GM23338 (cell line): ENCODE results near the gene GUCA2A. TPM values are rescaled to one million over a fixed set of nuclear protein-coding genes. Genes with fewer than 3 reads are reported as not detected.

Experiments used
- ATAC-seq: fragments of 200-7000 bp; cut with Tn5 transposase; 3 replicates; pipeline ENCODE4 v1.9.1; 2020
- DNase-seq: peaks from one replicate; pipeline ENCODE4 v3.0.0-alpha.2; 2015; ENCODE audit warnings: low spot score
- H2AFZ ChIP-seq: fragments of 200-600 bp; sonication (generic); 2 replicates; pipeline ENCODE4 v1.8.0; 2016; ENCODE audit warnings: antibody characterized with exemption, mild to moderate bottlenecking, moderate library complexity
- H3F3A ChIP-seq: fragments of 200-600 bp; sonication (generic); replicated peaks from 2 replicates; pipeline ENCODE4 v1.8.0; 2017; ENCODE audit warnings: antibody characterized with exemption, mixed run types, low read depth
- H3K27ac ChIP-seq: fragments of 200-600 bp; sonication (generic); 2 replicates; pipeline ENCODE4 v1.6.1; 2016; ENCODE audit warnings: low read depth
- H3K27me3 ChIP-seq: fragments of 200-600 bp; sonication (generic); 2 replicates; pipeline ENCODE4 v1.8.0; 2016; ENCODE audit warnings: mild to moderate bottlenecking, mixed run types, moderate library complexity; ENCODE audit not compliant: insufficient read depth
- H3K36me3 ChIP-seq: fragments of 200-600 bp; sonication (generic); 2 replicates; pipeline ENCODE4 v1.8.0; 2016; ENCODE audit warnings: mild to moderate bottlenecking; ENCODE audit not compliant: insufficient read depth
- H3K4me1 ChIP-seq: fragments of 200-600 bp; sonication (generic); 2 replicates; pipeline ENCODE4 v1.8.0; 2016; ENCODE audit warnings: mild to moderate bottlenecking, moderate library complexity; ENCODE audit not compliant: insufficient read depth
- H3K4me2 ChIP-seq: fragments of 200-600 bp; sonication (generic); 2 replicates; pipeline ENCODE4 v1.7.1; 2017; ENCODE audit warnings: mixed run types
- H3K4me3 ChIP-seq: fragments of 200-600 bp; sonication (generic); 2 replicates; pipeline ENCODE4 v1.6.1; 2016; ENCODE audit warnings: mixed run types
- H3K79me2 ChIP-seq: fragments of 200-600 bp; sonication (generic); replicated peaks from 2 replicates; pipeline ENCODE4 v1.8.0; 2017; ENCODE audit warnings: mild to moderate bottlenecking; ENCODE audit not compliant: insufficient read depth
- H3K9me2 ChIP-seq: fragments of 200-600 bp; sonication (generic); 2 replicates; pipeline ENCODE4 v1.8.0; 2017; ENCODE audit not compliant: insufficient read depth
- H4K20me1 ChIP-seq: fragments of 200-600 bp; sonication (generic); replicated peaks from 2 replicates; pipeline ENCODE4 v1.8.0; 2017; ENCODE audit warnings: mild to moderate bottlenecking; ENCODE audit not compliant: insufficient read depth
- H3K27ac Mint-ChIP-seq: 2 replicates; pipeline ENCODE4 v1.8.0; 2020; ENCODE audit warnings: inconsistent platforms, mild to moderate bottlenecking, moderate library complexity, mixed read lengths
- H3K27me3 Mint-ChIP-seq: 3 replicates; pipeline ENCODE4 v1.8.0; 2022; ENCODE audit warnings: low read depth, mild to moderate bottlenecking, moderate library complexity, mixed read lengths, inconsistent platforms; ENCODE audit not compliant: insufficient read depth, poor library complexity
- H3K36me3 Mint-ChIP-seq: 3 replicates; pipeline ENCODE4 v1.8.0; 2021; ENCODE audit warnings: low read depth, mild to moderate bottlenecking, inconsistent platforms, moderate library complexity, mixed read lengths
- H3K4me1 Mint-ChIP-seq: 3 replicates; pipeline ENCODE4 v1.8.0; 2020; ENCODE audit warnings: mild to moderate bottlenecking, inconsistent platforms, mixed read lengths
- H3K4me3 Mint-ChIP-seq: 3 replicates; pipeline ENCODE4 v1.8.0; 2021; ENCODE audit warnings: moderate library complexity, mild to moderate bottlenecking, inconsistent platforms, mixed read lengths
- H3K9me3 Mint-ChIP-seq: 3 replicates; pipeline ENCODE4 v1.8.0; 2020; ENCODE audit warnings: moderate library complexity, mild to moderate bottlenecking, inconsistent platforms, mixed read lengths
- EZH2 ChIP-seq: fragments of 200-600 bp; sonication (generic); IDR thresholded peaks from one replicate; pipeline ENCODE4 v1.8.0; 2017; ENCODE audit warnings: antibody characterized with exemption, mild to moderate bottlenecking, low read depth; ENCODE audit not compliant: unreplicated experiment
- JUNB ChIP-seq: IDR thresholded peaks from one replicate; pipeline ENCODE4 v1.6.1; 2016; ENCODE audit warnings: antibody characterized with exemption; ENCODE audit not compliant: unreplicated experiment
- NANOG ChIP-seq: IDR thresholded peaks from 2 replicates; pipeline ENCODE4 v1.6.1; 2016; ENCODE audit warnings: antibody characterized with exemption, borderline replicate concordance
- ZNF331 ChIP-seq: fragments of 250-450 bp; sonication (Bioruptor Pico); IDR thresholded peaks from 2 replicates; pipeline ENCODE4 v1.5.0; 2020; ENCODE audit warnings: low read depth, mild to moderate bottlenecking, moderate library complexity
- polyA plus RNA-seq: library from polyadenylated mRNA; unstranded; fragments of >200 nt; fragmentation: Nextera tagmentation; extraction: Ambion mirVana; gene quantifications from 2 replicates; pipeline ENCODE4 v1.2.1, GENCODE V29; 2016
- total RNA-seq: library from RNA; depleted of rRNA; stranded (reverse); fragments of >200 nt; shearing (Covaris generic); gene quantifications from 2 replicates; pipeline ENCODE4 v1.2.3, GENCODE V29; 2014
- TF ChIP-seq, protein P1 (sequence below): IDR thresholded peaks from 2 replicates; pipeline ENCODE4 v1.6.1; 2016; ENCODE audit warnings: antibody characterized with exemption
- TF ChIP-seq, protein P2 (sequence below): fragments of 250-450 bp; sonication (Bioruptor Pico); IDR thresholded peaks from 2 replicates; pipeline ENCODE4 v1.5.0; 2020; ENCODE audit warnings: mild to moderate bottlenecking, moderate library complexity

GUCA2A gene
- total and polyA plus RNA-seq, 2 experiments from 2014 or later, result not detected

DNA sequence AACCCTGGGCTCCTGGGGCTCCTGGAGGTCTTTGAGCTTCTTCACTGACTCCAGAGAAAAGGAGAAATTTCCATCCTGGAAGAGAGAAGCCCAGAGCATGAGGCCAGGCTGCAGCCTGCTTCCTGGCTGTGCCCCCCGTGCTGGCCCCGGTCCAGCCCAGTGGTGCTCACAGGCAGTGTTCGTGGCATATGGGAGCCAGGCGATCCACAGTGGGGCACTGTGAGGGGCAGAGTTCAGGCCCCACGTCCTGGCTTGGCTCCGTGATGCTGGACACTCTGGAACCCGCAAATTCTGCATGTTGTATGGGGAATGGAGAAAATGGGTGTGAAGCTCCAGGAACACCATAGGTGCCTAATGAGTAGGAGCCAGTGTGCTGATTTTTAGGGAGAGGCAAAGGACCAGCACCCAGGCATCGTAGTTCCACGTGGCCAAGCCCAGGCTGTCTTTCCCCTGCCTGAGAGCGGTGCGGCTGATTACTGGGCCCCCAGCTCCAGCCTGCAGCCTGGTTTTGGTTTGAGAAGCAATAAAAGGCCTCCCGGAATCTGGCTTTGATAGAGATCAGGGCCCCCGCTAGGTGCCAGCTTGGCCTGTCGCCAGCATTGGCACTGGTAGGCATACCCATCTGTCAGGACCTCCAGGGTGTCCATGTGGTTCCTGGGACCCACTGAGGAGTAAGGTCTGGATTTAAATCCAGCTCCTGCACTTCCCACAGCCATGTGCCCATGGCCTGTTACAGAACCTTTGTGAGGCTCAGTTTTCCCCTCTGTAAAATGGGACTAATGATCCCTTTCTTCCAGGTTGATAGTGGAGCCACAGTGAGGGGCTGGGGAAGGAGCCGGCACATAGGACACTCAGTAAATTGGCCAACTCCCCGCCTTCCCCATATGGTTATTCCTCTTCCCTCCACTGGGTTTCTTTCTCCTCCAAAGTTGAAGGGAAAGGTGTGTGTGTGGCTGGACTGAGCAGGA, 725 bp downstream of the GUCA2A start:
- Histone ChIP-seq H3K4me3 (no peak overlapping the region), H3F3A (no peaks in the 10 kb centered on the region), H3K36me3 (no peaks in the 10 kb centered on the region), H3K9me2 (no peaks in the 10 kb centered on the region), H3K4me2 (no peak overlapping the region), H3K27me3 (no peaks in the 10 kb centered on the region; the same call in 1 of the 2 replicates), H3K79me2 (no peaks in the 10 kb centered on the region), H3K27ac (no peak overlapping the region), H3K4me1 (no peaks in the 10 kb centered on the region), H2AFZ (no peak overlapping the region), H4K20me1 (no peaks in the 10 kb centered on the region)
- Mint-ChIP-seq H3K36me3 (no peaks in the 10 kb centered on the region), H3K27me3 (peaks cover 2% of the 10 kb centered on the region), H3K4me1 (peaks cover 4% of the 10 kb centered on the region), H3K9me3 (peaks cover 2% of the 10 kb centered on the region; the same call in 1 of the 3 replicates), H3K27ac (no peak overlapping the region), H3K4me3 (no peak overlapping the region)
- TF ChIP-seq, protein P1, sequence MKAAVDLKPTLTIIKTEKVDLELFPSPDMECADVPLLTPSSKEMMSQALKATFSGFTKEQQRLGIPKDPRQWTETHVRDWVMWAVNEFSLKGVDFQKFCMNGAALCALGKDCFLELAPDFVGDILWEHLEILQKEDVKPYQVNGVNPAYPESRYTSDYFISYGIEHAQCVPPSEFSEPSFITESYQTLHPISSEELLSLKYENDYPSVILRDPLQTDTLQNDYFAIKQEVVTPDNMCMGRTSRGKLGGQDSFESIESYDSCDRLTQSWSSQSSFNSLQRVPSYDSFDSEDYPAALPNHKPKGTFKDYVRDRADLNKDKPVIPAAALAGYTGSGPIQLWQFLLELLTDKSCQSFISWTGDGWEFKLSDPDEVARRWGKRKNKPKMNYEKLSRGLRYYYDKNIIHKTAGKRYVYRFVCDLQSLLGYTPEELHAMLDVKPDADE, result no peak
- TF ChIP-seq JUNB (no peak), NANOG (no peak), ZNF331 (CRISPR knock-in tag) (no peak), EZH2 (no peak)
- TF ChIP-seq, protein P2, sequence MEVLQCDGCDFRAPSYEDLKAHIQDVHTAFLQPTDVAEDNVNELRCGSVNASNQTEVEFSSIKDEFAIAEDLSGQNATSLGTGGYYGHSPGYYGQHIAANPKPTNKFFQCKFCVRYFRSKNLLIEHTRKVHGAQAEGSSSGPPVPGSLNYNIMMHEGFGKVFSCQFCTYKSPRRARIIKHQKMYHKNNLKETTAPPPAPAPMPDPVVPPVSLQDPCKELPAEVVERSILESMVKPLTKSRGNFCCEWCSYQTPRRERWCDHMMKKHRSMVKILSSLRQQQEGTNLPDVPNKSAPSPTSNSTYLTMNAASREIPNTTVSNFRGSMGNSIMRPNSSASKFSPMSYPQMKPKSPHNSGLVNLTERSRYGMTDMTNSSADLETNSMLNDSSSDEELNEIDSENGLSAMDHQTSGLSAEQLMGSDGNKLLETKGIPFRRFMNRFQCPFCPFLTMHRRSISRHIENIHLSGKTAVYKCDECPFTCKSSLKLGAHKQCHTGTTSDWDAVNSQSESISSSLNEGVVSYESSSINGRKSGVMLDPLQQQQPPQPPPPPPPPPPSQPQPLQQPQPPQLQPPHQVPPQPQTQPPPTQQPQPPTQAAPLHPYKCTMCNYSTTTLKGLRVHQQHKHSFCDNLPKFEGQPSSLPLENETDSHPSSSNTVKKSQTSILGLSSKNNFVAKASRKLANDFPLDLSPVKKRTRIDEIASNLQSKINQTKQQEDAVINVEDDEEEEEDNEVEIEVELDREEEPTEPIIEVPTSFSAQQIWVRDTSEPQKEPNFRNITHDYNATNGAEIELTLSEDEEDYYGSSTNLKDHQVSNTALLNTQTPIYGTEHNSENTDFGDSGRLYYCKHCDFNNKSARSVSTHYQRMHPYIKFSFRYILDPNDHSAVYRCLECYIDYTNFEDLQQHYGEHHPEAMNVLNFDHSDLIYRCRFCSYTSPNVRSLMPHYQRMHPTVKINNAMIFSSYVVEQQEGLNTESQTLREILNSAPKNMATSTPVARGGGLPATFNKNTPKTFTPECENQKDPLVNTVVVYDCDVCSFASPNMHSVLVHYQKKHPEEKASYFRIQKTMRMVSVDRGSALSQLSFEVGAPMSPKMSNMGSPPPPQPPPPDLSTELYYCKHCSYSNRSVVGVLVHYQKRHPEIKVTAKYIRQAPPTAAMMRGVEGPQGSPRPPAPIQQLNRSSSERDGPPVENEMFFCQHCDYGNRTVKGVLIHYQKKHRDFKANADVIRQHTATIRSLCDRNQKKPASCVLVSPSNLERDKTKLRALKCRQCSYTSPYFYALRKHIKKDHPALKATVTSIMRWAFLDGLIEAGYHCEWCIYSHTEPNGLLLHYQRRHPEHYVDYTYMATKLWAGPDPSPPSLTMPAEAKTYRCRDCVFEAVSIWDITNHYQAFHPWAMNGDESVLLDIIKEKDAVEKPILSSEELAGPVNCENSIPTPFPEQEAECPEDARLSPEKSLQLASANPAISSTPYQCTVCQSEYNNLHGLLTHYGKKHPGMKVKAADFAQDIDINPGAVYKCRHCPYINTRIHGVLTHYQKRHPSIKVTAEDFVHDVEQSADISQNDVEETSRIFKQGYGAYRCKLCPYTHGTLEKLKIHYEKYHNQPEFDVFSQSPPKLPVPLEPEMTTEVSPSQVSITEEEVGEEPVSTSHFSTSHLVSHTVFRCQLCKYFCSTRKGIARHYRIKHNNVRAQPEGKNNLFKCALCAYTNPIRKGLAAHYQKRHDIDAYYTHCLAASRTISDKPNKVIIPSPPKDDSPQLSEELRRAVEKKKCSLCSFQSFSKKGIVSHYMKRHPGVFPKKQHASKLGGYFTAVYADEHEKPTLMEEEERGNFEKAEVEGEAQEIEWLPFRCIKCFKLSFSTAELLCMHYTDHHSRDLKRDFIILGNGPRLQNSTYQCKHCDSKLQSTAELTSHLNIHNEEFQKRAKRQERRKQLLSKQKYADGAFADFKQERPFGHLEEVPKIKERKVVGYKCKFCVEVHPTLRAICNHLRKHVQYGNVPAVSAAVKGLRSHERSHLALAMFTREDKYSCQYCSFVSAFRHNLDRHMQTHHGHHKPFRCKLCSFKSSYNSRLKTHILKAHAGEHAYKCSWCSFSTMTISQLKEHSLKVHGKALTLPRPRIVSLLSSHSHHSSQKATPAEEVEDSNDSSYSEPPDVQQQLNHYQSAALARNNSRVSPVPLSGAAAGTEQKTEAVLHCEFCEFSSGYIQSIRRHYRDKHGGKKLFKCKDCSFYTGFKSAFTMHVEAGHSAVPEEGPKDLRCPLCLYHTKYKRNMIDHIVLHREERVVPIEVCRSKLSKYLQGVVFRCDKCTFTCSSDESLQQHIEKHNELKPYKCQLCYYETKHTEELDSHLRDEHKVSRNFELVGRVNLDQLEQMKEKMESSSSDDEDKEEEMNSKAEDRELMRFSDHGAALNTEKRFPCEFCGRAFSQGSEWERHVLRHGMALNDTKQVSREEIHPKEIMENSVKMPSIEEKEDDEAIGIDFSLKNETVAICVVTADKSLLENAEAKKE (CRISPR knock-in tag), result no peak
- no peak for ATAC-seq
- DNase-seq, result no peak
